PFSK-1 (cell line): ENCODE results near the gene RANBP3.

ENCODE experiments used
- FOXP2 ChIP-seq: optimal IDR thresholded peaks from 2 replicates; pipeline ENCODE3; 2011; ENCODE audit warnings: borderline replicate concordance, control low read depth, inconsistent platforms; ENCODE audit not compliant: insufficient read depth; ENCODE audit errors: extremely low read length, extremely low read depth
- POLR2AphosphoS5 ChIP-seq: IDR thresholded peaks from 2 replicates; pipeline ENCODE4 v1.6.1; 2012; ENCODE audit warnings: low read depth, mild to moderate bottlenecking, control low read depth, low read length, moderate library complexity
- SIN3A ChIP-seq: IDR thresholded peaks from 2 replicates; pipeline ENCODE4 v1.6.1; 2012; ENCODE audit warnings: mild to moderate bottlenecking, low read length, moderate library complexity, borderline replicate concordance; ENCODE audit not compliant: insufficient read depth
- TAF1 ChIP-seq: IDR thresholded peaks from 2 replicates; pipeline ENCODE4 v1.6.1; 2012; ENCODE audit warnings: low read length, control low read depth, borderline replicate concordance; ENCODE audit not compliant: insufficient read depth
- TF ChIP-seq, protein P1 (sequence below), 2 experiments: IDR thresholded peaks; 2 replicates each; pipeline versions ENCODE4 v1.6.1 to v1.8.0; 2011 to 2012; ENCODE audit warnings: low read depth in 2 of 2, low read length in 2 of 2, control low read depth in 1 of 2, inconsistent platforms in 1 of 2, mild to moderate bottlenecking in 1 of 2, moderate library complexity in 1 of 2; ENCODE audit not compliant: insufficient read depth in 1 of 2

Gene RANBP3

DNA sequence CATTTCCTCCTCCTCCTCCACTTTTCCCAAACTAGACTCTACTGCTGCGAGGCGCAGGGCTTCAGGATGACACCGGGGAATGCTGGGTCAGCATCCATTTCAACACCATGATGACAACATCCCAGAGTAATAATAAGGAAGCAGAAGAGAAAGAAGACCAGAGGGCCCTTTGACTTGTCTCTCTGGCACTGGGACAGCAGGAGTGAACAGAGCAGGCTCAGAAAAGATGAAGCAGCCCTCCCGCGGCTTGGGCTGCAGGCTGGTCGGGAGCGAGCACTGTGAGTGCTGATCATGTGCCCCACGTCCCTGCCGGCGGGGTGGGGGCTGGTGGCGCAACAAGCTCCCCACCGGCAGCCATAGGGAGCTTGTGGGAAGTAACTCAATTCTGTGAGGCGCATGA is 30.5 kb downstream of the RANBP3 start:
- TF ChIP-seq POLR2AphosphoS5 (no peak), FOXP2 (no peak), SIN3A (no peak), TAF1 (no peak; the same call in 1 of the 2 replicates)
- TF ChIP-seq, protein P1, sequence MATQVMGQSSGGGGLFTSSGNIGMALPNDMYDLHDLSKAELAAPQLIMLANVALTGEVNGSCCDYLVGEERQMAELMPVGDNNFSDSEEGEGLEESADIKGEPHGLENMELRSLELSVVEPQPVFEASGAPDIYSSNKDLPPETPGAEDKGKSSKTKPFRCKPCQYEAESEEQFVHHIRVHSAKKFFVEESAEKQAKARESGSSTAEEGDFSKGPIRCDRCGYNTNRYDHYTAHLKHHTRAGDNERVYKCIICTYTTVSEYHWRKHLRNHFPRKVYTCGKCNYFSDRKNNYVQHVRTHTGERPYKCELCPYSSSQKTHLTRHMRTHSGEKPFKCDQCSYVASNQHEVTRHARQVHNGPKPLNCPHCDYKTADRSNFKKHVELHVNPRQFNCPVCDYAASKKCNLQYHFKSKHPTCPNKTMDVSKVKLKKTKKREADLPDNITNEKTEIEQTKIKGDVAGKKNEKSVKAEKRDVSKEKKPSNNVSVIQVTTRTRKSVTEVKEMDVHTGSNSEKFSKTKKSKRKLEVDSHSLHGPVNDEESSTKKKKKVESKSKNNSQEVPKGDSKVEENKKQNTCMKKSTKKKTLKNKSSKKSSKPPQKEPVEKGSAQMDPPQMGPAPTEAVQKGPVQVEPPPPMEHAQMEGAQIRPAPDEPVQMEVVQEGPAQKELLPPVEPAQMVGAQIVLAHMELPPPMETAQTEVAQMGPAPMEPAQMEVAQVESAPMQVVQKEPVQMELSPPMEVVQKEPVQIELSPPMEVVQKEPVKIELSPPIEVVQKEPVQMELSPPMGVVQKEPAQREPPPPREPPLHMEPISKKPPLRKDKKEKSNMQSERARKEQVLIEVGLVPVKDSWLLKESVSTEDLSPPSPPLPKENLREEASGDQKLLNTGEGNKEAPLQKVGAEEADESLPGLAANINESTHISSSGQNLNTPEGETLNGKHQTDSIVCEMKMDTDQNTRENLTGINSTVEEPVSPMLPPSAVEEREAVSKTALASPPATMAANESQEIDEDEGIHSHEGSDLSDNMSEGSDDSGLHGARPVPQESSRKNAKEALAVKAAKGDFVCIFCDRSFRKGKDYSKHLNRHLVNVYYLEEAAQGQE (IDR thresholded peaks at IDR 0.05; ENCODE audit: insufficient read depth in 1 of 2, low read depth in 2 of 2, low read length in 2 of 2), result no peak

DNA sequence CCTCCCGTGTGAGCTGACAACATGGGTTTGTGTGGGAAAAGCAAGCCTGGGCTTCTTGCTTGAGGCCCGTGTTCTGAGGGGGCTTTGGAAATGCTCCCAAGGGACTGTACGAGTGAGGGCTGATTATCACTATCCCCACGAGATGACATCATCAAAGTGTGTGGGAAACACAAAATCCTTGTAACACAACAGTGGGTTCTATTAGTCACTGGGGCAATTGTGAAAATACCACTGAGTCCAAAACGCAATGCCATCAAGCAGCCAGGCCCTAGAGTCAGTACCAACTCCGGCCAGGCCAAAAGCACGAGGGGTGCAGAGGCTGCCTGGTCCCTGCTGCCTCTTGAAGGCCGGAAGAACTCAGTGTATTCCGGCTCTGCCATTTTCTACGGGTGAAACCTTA is 34.3 kb downstream of the RANBP3 start:
- no peak for TF ChIP-seq SIN3A
- TF ChIP-seq, protein P1 (IDR thresholded peaks at IDR 0.05; ENCODE audit: insufficient read depth in 1 of 2, low read depth in 2 of 2, low read length in 2 of 2), result no peak
- TF ChIP-seq TAF1, result no peak
- no peak for TF ChIP-seq POLR2AphosphoS5
- TF ChIP-seq FOXP2, result no peak

DNA sequence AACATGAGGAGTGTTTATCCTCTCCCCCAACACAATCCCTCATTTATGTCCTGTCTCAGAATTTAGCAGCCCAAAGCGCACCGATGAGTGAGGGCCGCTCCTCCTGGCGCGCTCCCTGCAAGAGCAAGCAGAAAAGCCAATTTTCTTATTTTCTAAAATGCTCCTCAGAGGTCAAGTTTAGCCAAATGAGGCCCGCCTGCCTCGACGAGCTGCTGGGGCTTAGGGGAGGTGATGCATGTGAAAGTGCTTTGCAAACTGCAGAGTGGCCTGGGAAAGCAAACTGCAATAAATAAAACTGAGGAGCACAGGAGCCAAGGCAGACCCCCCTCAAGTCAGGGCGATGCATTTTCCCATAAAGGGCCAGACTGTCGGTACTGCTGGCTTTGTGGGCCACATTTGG is 34.9 kb downstream of the RANBP3 start:
- TF ChIP-seq FOXP2 (no peak), SIN3A (no peak), TAF1 (no peak), POLR2AphosphoS5 (no peak)
- TF ChIP-seq, protein P1 (IDR thresholded peaks at IDR 0.05; ENCODE audit: insufficient read depth in 1 of 2, low read depth in 2 of 2, low read length in 2 of 2), result no peak

DNA sequence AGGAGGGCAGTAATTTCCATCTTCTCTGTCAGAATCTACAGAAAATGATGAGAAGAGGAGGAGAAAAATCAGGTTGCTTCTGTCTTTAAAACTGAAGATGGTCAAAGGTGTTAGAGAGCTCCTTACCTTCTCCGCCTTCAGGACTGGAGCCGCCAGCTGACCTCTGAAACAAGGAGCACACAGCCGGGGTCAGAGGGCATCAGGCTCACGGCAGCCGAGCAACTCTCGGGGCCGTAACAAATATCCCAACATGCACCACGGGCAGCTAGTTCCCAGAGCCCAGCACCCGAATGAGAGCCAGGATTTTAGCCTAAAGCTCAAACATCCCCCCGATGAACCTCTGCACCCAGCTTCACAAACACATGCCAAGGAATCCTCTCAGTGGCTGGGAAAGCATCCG is 36.3 kb downstream of the RANBP3 start:
- TF ChIP-seq POLR2AphosphoS5 (no peak), SIN3A (no peak), FOXP2 (no peak), TAF1 (no peak)
- TF ChIP-seq, protein P1 (IDR thresholded peaks at IDR 0.05; ENCODE audit: insufficient read depth in 1 of 2, low read depth in 2 of 2, low read length in 2 of 2), result no peak
